ENCODE results near the gene CXorf38. TPM values are rescaled to one million over a fixed set of nuclear protein-coding genes. Genes with fewer than 3 reads are reported as not detected.

CXorf38 gene
- total RNA-seq, 2 experiments from 2014 or later, result 19.5 to 19.8 TPM

DNA sequence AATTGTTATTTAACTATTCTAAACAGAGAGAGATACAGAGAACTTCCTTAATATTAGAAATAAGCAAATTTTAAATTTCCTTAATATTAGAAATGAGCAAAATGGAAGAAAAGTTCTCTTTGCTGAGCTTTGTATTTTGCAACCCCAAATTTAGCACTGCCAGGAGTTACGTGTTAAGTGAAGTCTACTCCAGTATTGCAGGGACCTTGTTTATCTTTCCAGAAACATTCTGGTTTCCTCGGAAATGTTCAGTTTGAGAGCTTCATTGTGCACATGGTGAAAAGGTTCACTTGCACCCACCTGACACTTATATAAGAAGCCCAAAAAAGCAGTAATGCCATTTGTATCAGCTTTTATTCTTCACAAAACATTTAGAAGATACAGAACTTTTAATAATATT, 6.2 kb upstream of the CXorf38 start:
- peaks cover 11% of the 10 kb centered on the region for H3K36me3 Mint-ChIP-seq (ENCODE audit: low read depth)
- peaks cover 2% of the 10 kb centered on the region for H3K4me1 Mint-ChIP-seq
- ChIA-PET CTCF (interaction anchor here (0.6 to 1.1 kb wide), 3 partner anchors 15 to 232 kb away, joined by 3 to 4 read pairs (median 3); no protein-coding TSS in a partner anchor), POLR2A (no interaction called here)
- no peak overlapping the region for H3K4me3 Mint-ChIP-seq
- no peaks in the 10 kb centered on the region for H3K27me3 Mint-ChIP-seq
- H3K27ac Mint-ChIP-seq, result no peak overlapping the region
- H3K9me3 Mint-ChIP-seq, result no peaks in the 10 kb centered on the region
- DNase-seq, result no peak

DNA sequence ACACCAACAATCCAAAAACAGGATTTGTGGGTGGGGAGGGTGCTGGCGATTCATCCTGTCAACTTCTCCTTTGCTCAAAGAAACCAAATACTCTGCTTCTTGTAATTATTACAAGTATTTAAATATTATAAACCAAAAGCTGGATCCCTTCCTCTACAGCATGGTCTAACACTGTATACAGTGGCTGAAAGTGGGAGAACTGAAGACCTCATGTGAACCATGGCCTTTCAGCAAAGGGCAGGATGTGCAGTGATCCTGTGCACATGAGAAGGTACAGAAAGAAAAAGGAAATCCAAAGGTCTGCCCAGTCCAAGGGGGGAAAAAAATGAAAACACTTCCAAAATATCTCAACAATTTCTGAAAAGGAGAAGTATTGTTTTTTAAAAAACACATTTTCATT, 5.3 kb upstream of the CXorf38 start:
- POLR2A ChIA-PET, result no interaction called here
- H3K27ac Mint-ChIP-seq, result no peak overlapping the region
- peaks cover 11% of the 10 kb centered on the region for H3K36me3 Mint-ChIP-seq (ENCODE audit: low read depth)
- CTCF ChIA-PET, result interaction anchor here (0.8 to 2.4 kb wide), 6 partner anchors 14 to 155 kb away, joined by 3 to 10 read pairs (median 4); partner anchors contain the start of gene MED14
- peaks cover 4% of the 10 kb centered on the region for H3K4me1 Mint-ChIP-seq
- H3K9me3 Mint-ChIP-seq, result no peaks in the 10 kb centered on the region
- no peak overlapping the region for H3K4me3 Mint-ChIP-seq
- no peak for DNase-seq
- H3K27me3 Mint-ChIP-seq, result no peaks in the 10 kb centered on the region

- peak; percentile 78 for DNase-seq
- POLR2A ChIA-PET, result no interaction called here
- Mint-ChIP-seq H3K4me3 (no peak overlapping the region), H3K9me3 (no peaks in the 10 kb centered on the region), H3K27me3 (no peaks in the 10 kb centered on the region), H3K36me3 (ENCODE audit: low read depth) (peaks cover 11% of the 10 kb centered on the region), H3K27ac (no peak overlapping the region), H3K4me1 (peaks cover 5% of the 10 kb centered on the region)
- CTCF ChIA-PET, result interaction anchor here (0.5 to 2.4 kb wide), 15 partner anchors 13 to 711 kb away, joined by 3 to 10 read pairs (median 3); partner anchors contain the start of gene MED14
These were observed 4.4 kb upstream of the CXorf38 start for GRCh38 chrX:40651620-40652223.

GRCh38 chrX:40646489-40647306, 663 bp downstream of the CXorf38 start:
- H3K36me3 Mint-ChIP-seq (ENCODE audit: low read depth), result peaks cover 22% of the 10 kb centered on the region
- H3K27me3 Mint-ChIP-seq, result no peaks in the 10 kb centered on the region
- H3K9me3 Mint-ChIP-seq, result no peaks in the 10 kb centered on the region
- ChIA-PET CTCF (interaction anchor here (0.5 to 1.7 kb wide), 3 partner anchors 13 to 720 kb away, joined by 3 to 4 read pairs (median 3); no protein-coding TSS in a partner anchor), POLR2A (interaction anchor here (0.9 kb wide), 1 partner anchor 881 kb away, joined by 5 read pairs; no protein-coding TSS in a partner anchor)
- peak; percentile 31 for DNase-seq
- peaks cover 27% of the 10 kb centered on the region for H3K4me1 Mint-ChIP-seq
- peak overlapping the region; percentile 98 for H3K4me3 Mint-ChIP-seq
- peak overlapping the region; percentile 97 for H3K27ac Mint-ChIP-seq

DNA sequence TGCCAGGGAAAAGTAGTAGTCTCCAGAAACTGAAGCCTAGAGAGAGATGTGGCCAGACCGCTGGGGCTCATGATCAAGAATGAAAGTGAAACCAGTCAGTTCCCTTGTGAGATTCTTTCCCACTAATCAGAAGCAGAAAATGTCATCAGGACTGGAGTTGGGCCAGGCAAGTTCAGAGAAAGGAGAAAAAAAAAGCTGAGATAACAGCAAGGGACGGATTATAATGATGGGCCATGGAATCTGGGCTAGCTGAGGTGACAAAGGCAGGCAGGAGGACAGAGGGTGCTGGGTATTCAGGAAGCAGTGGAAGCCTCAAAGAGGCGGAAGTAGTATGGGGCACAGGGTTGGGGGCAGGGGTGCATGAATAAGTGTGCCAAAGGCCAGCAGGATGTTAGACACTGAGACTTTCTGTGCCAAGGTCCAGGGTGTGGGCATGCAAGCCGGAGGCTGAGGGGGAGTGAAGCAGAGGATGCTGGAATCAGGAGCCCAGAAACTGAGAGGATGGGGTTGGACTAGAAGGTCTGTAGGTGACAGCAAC, 2.5 kb downstream of the CXorf38 start:
- Mint-ChIP-seq H3K27me3 (no peaks in the 10 kb centered on the region), H3K4me3 (peak overlapping the region; percentile 89), H3K36me3 (ENCODE audit: low read depth) (peaks cover 21% of the 10 kb centered on the region), H3K9me3 (no peaks in the 10 kb centered on the region), H3K4me1 (peaks cover 26% of the 10 kb centered on the region), H3K27ac (peak overlapping the region; percentile 95)
- POLR2A ChIA-PET, result no interaction called here
- DNase-seq, result peak; percentile 58
- CTCF ChIA-PET, result interaction anchor here (1.7 to 1.9 kb wide), 2 partner anchors 9 to 11 kb away, joined by 3 to 6 read pairs; no protein-coding TSS in a partner anchor

DNA sequence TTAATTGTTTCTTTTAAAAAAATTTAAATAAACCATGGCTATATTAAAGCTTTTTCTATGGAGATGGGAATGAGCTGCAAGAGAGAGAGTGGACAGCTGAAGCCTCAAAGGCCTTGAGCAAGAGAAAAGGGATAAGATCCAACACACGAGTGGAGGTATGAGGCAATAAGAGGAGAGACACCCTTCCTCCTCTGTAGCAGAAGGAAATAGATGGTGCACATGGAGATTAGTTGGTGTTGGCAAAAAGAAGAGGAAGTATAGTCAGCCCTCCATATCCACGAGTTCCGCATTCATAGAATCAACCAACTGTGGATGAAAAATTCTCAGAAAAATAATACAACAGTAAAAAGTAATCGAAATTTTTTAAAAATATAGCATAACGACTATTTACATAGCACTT, 3.2 kb downstream of the CXorf38 start:
- H3K4me1 Mint-ChIP-seq, result peaks cover 26% of the 10 kb centered on the region
- peak overlapping the region; percentile 95 for H3K27ac Mint-ChIP-seq

DNA sequence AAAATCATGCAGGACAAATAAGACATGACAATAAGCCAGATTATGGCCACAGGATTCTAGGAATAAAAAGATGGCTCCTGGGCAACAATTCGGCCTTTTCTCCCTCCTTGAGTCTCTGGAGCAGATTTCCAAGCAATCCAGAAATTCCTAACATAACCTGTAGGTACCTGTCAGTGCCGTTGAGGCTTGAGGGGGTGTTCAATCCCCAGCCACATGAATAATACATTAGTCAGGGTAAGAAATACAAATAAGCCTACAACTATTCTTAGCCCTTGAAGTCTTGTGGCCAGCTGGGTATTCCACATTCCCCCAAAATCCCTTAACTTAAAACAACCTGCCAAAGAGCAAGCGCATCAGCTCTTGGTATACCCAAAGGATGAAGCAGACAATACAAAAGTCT, 9.7 kb downstream of the CXorf38 start:
- no peaks in the 10 kb centered on the region for H3K27me3 Mint-ChIP-seq
- CTCF ChIA-PET, result interaction anchor here (1.1 kb wide), 1 partner anchor 14 kb away, joined by 3 read pairs; no protein-coding TSS in a partner anchor
- no peak overlapping the region for H3K27ac Mint-ChIP-seq

More for the DNA sequence above, 3.2 kb downstream of the CXorf38 start:
- POLR2A ChIA-PET, result interaction anchor here (0.7 kb wide), 1 partner anchor 12 kb away, joined by 3 read pairs; no protein-coding TSS in a partner anchor
- H3K36me3 Mint-ChIP-seq (ENCODE audit: low read depth), result peaks cover 25% of the 10 kb centered on the region
- CTCF ChIA-PET, result interaction anchor here (0.5 to 1.9 kb wide), 4 partner anchors 8 to 100 kb away, joined by 3 to 6 read pairs (median 4); no protein-coding TSS in a partner anchor
- DNase-seq, result no peak
- no peaks in the 10 kb centered on the region for H3K27me3 Mint-ChIP-seq
- no peaks in the 10 kb centered on the region for H3K9me3 Mint-ChIP-seq
- peak overlapping the region; percentile 89 for H3K4me3 Mint-ChIP-seq

DNA sequence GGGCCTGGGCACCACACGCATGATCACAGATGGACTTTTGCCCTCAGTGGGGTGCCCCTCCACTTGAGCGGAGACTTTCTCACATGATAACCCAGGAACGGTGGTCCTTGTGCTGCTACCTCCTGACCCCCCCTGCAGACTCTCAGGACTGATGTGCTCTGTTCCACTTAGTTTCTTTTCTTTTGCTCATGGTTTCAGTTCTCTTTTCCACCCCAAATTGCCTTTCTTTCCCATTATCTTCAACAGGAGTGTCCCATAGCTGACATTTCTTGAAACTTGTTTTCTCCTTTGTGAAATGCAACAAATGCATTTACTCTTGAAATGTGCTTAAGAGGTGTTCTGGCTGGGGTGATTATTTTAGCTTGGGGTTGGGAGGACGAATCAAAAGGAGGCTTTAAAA, 15.2 kb downstream of the CXorf38 start:
- POLR2A ChIA-PET, result interaction anchor here (0.6 kb wide), 1 partner anchor 12 kb away, joined by 3 read pairs; no protein-coding TSS in a partner anchor
- CTCF ChIA-PET, result interaction anchor here (1.2 to 1.3 kb wide), 2 partner anchors 11 to 140 kb away, joined by 3 to 7 read pairs; no protein-coding TSS in a partner anchor
- H3K27me3 Mint-ChIP-seq, result no peaks in the 10 kb centered on the region
- H3K27ac Mint-ChIP-seq, result no peak overlapping the region
- no peak for DNase-seq
- peaks cover 7% of the 10 kb centered on the region for H3K4me1 Mint-ChIP-seq
- H3K4me3 Mint-ChIP-seq, result no peak overlapping the region
- peaks cover 49% of the 10 kb centered on the region for H3K36me3 Mint-ChIP-seq (ENCODE audit: low read depth)
- no peaks in the 10 kb centered on the region for H3K9me3 Mint-ChIP-seq

More for the DNA sequence above, 9.7 kb downstream of the CXorf38 start:
- no peak overlapping the region for H3K4me3 Mint-ChIP-seq
- POLR2A ChIA-PET, result no interaction called here
- no peak for DNase-seq
- H3K36me3 Mint-ChIP-seq (ENCODE audit: low read depth), result peaks cover 45% of the 10 kb centered on the region
- no peaks in the 10 kb centered on the region for H3K9me3 Mint-ChIP-seq
- peaks cover 14% of the 10 kb centered on the region for H3K4me1 Mint-ChIP-seq

DNA sequence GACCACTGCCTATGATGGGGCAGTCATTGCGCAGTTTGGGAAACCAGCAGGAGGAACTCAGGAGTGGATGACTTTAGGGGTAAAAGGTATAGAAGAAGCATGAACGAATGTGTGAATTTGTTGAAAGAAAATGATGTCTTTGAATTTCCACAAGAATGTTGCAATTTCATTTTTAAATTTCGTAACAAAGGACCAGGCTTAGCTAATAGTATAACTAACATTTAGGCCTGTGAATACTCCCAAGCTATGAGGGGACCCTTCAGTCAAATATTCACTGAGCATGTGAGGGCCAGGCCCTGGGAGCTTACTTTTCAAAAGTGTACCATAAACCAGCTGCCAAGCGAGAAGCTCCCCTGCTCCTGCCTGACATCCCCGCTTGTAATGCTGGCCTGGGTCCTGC, 18.9 kb downstream of the CXorf38 start:
- peaks cover 26% of the 10 kb centered on the region for H3K36me3 Mint-ChIP-seq (ENCODE audit: low read depth)
- H3K27ac Mint-ChIP-seq, result no peak overlapping the region
- H3K4me1 Mint-ChIP-seq, result peaks cover 6% of the 10 kb centered on the region
- no peaks in the 10 kb centered on the region for H3K27me3 Mint-ChIP-seq
- CTCF ChIA-PET, result interaction anchor here (0.6 kb wide), 4 partner anchors 26 to 1825 kb away, joined by 3 to 6 read pairs (median 4); no protein-coding TSS in a partner anchor
- POLR2A ChIA-PET, result no interaction called here
- no peak for DNase-seq
- H3K4me3 Mint-ChIP-seq, result no peak overlapping the region
- H3K9me3 Mint-ChIP-seq, result no peaks in the 10 kb centered on the region

DNA sequence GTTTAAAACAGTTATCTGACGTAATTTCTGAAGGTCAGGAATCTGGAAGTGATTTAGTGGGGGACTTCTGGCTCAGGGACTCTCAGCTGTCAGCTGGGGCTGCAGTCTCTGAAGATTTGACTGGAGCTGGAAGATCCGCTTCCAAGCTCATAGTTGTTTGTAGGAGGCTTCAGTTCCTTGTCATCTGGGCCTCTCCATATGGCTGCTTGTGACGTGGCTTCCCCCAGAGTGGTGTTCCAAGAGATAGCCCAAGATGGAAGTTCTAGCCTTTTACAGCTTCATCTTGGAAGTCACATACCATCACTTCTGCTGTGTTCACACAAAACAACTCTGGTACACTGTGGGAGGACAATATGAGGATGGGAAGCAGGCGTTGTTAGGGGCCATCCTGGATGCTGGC, 22.1 kb downstream of the CXorf38 start:
- Mint-ChIP-seq H3K36me3 (ENCODE audit: low read depth) (peaks cover 10% of the 10 kb centered on the region), H3K9me3 (no peaks in the 10 kb centered on the region), H3K27ac (no peak overlapping the region), H3K4me1 (no peaks in the 10 kb centered on the region), H3K4me3 (no peak overlapping the region), H3K27me3 (no peaks in the 10 kb centered on the region)
- DNase-seq, result no peak
- ChIA-PET POLR2A (no interaction called here), CTCF (interaction anchor here (0.7 kb wide), 1 partner anchor 14 kb away, joined by 5 read pairs; no protein-coding TSS in a partner anchor)

GRCh38 chrX:40623665-40624064, 23.7 kb downstream of the CXorf38 start:
- ChIA-PET CTCF (no interaction called here), POLR2A (no interaction called here)
- Mint-ChIP-seq H3K27me3 (no peaks in the 10 kb centered on the region), H3K27ac (no peak overlapping the region), H3K4me1 (no peaks in the 10 kb centered on the region), H3K36me3 (ENCODE audit: low read depth) (peaks cover 8% of the 10 kb centered on the region), H3K9me3 (no peaks in the 10 kb centered on the region), H3K4me3 (no peak overlapping the region)
- no peak for DNase-seq

- Mint-ChIP-seq H3K36me3 (ENCODE audit: low read depth) (peaks cover 5% of the 10 kb centered on the region), H3K9me3 (no peaks in the 10 kb centered on the region), H3K4me1 (no peaks in the 10 kb centered on the region), H3K27ac (no peak within 1 kb of the TSS), H3K4me3 (no peak within 1 kb of the TSS), H3K27me3 (no peaks in the 10 kb centered on the region)
- ChIA-PET POLR2A (no interaction called here), CTCF (no interaction called here)
- no peak for DNase-seq
These were observed 24.2 kb downstream of the CXorf38 start, which contains the start of gene MPC1L for GRCh38 chrX:40623139-40623536. MPC1L (plus strand) TSS chrX:40623428; CDS start chrX:40623566, 138 bp downstream.

Data from activated CD4-positive, alpha-beta T cell treated with anti-CD3 and anti-CD28 coated beads, Interleukin-2, amount 10 ng/mL, durations not matched to agents 7 days and 5 days (primary cell).